Chondrocyte (in vitro differentiated cells): ENCODE data around the gene CHRND. TPM values are rescaled to one million over a fixed set of nuclear protein-coding genes. Genes with fewer than 3 reads are reported as not detected.
A peak's percentile ranks its signal among the peaks of the same experiment; 100 is the strongest.

Experiments
- DNase-seq: peaks from one replicate; pipeline ENCODE4 v3.0.0; 2021; ENCODE audit warnings: mixed read lengths, low spot score
- H3K27ac Mint-ChIP-seq: one replicate; pipeline ENCODE4 v1.8.0; 2021; ENCODE audit warnings: mild to moderate bottlenecking, moderate library complexity, mixed read lengths; ENCODE audit not compliant: unreplicated experiment
- H3K27me3 Mint-ChIP-seq: 2 replicates; pipeline ENCODE4 v1.8.0; 2021; ENCODE audit warnings: low read depth, mixed read lengths
- H3K36me3 Mint-ChIP-seq: 2 replicates; pipeline ENCODE4 v1.8.0; 2021; ENCODE audit warnings: low read depth, mixed read lengths
- H3K4me1 Mint-ChIP-seq: 2 replicates; pipeline ENCODE4 v1.8.0; 2021; ENCODE audit warnings: low read depth, mild to moderate bottlenecking, mixed read lengths
- H3K4me3 Mint-ChIP-seq: one replicate; pipeline ENCODE4 v1.8.0; 2021; ENCODE audit warnings: mild to moderate bottlenecking, moderate library complexity, mixed read lengths; ENCODE audit not compliant: unreplicated experiment
- H3K9me3 Mint-ChIP-seq: 2 replicates; pipeline ENCODE4 v1.8.0; 2021; ENCODE audit warnings: low read depth, mixed read lengths
- total RNA-seq: library from RNA; stranded (reverse); gene quantifications from 3 replicates; pipeline ENCODE4 v1.2.1, GENCODE V29; 2021
- TF ChIP-seq, protein P1 (sequence below): fragments of 200-600 bp; sonication (generic); IDR thresholded peaks from 2 replicates; pipeline ENCODE4 v1.5.0; 2021; ENCODE audit warnings: antibody characterized with exemption, mild to moderate bottlenecking, moderate library complexity

CHRND gene
- total RNA-seq, 1 donor from 2014 or later, result not detected

DNA sequence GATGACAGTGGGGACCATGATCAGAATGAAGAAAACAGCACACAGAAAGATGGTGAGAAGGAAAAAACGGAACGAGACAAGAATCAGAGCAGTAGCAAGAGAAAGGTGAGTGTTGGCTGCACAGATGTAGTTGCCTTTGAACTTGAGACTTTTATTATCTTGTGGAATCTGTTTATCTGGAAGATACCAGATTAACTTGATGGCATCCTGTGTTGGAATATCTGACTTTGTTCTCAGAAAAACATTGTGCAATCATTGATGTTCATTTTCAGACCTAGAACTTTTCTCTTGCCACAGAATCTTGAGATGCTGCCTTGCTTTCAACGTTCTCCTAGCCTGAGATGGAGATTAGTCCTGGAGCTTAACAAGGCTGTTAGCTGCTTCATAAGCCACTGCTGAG is 30.5 kb downstream of the CHRND start:
- no peak overlapping the region for H3K4me3 Mint-ChIP-seq
- H3K27me3 Mint-ChIP-seq, result no peaks in the 10 kb centered on the region
- peaks cover 29% of the 10 kb centered on the region for H3K4me1 Mint-ChIP-seq
- no peak for DNase-seq
- H3K36me3 Mint-ChIP-seq, result peaks cover 19% of the 10 kb centered on the region
- H3K9me3 Mint-ChIP-seq, result no peaks in the 10 kb centered on the region
- TF ChIP-seq, protein P1, sequence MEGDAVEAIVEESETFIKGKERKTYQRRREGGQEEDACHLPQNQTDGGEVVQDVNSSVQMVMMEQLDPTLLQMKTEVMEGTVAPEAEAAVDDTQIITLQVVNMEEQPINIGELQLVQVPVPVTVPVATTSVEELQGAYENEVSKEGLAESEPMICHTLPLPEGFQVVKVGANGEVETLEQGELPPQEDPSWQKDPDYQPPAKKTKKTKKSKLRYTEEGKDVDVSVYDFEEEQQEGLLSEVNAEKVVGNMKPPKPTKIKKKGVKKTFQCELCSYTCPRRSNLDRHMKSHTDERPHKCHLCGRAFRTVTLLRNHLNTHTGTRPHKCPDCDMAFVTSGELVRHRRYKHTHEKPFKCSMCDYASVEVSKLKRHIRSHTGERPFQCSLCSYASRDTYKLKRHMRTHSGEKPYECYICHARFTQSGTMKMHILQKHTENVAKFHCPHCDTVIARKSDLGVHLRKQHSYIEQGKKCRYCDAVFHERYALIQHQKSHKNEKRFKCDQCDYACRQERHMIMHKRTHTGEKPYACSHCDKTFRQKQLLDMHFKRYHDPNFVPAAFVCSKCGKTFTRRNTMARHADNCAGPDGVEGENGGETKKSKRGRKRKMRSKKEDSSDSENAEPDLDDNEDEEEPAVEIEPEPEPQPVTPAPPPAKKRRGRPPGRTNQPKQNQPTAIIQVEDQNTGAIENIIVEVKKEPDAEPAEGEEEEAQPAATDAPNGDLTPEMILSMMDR, result no peak
- no peak overlapping the region for H3K27ac Mint-ChIP-seq

GRCh38 chr2:232562515-232563151 is 36.7 kb downstream of the CHRND start:
- no peaks in the 10 kb centered on the region for H3K27me3 Mint-ChIP-seq
- no peak for DNase-seq
- H3K27ac Mint-ChIP-seq, result no peak overlapping the region
- no peak overlapping the region for H3K4me3 Mint-ChIP-seq
- H3K4me1 Mint-ChIP-seq, result peaks cover 4% of the 10 kb centered on the region
- no peaks in the 10 kb centered on the region for H3K9me3 Mint-ChIP-seq
- TF ChIP-seq, protein P1, result no peak
- H3K36me3 Mint-ChIP-seq, result peaks cover 44% of the 10 kb centered on the region

DNA sequence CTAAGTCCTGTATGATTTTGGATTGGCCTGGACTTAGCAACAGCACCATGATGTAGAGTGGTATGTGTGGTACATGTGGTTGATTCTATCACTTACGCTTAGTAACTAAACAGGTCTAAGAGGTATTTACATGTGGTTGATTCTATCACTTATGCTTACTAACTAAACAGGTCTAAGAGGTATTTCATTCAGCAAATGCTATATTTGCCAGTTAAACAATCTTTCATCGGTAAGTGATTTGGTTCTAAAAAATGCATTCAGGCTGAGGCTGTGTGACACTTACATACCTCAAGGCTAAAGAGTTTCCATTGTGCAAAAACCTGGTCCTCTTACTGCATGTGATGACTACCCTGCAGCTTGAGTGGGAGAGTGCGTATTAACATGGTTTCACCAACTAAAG is 37.6 kb downstream of the CHRND start:
- no peaks in the 10 kb centered on the region for H3K9me3 Mint-ChIP-seq
- H3K27ac Mint-ChIP-seq, result no peak overlapping the region
- no peak for DNase-seq
- H3K36me3 Mint-ChIP-seq, result peaks cover 48% of the 10 kb centered on the region
- H3K4me3 Mint-ChIP-seq, result no peak overlapping the region
- TF ChIP-seq, protein P1, result no peak
- H3K4me1 Mint-ChIP-seq, result peaks cover 12% of the 10 kb centered on the region
- no peaks in the 10 kb centered on the region for H3K27me3 Mint-ChIP-seq

DNA sequence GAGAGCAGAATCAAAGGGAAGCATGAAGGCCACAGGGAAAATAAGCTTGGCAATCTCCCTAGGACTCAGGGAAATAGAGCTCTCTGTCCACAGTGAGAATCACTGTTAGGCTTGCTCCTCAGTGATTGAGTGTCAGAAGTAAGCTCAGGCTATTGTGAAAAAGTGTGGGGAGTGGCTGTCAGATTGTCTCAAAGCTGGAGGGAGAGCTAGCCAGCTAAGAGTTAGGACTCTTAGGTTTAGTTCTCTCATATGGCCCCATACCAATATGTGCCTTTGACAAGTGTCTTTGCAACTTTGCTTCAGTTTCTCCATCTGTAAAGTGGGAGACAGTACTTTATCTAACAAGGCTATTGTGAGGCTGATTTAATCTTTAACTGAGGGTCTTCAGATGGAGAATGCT is 41.8 kb downstream of the CHRND start:
- no peak for DNase-seq
- Mint-ChIP-seq H3K4me1 (peaks cover 20% of the 10 kb centered on the region), H3K27ac (peak overlapping the region; percentile 57), H3K27me3 (no peaks in the 10 kb centered on the region), H3K4me3 (no peak overlapping the region), H3K36me3 (peaks cover 52% of the 10 kb centered on the region), H3K9me3 (no peaks in the 10 kb centered on the region)
- TF ChIP-seq, protein P1, result no peak

DNA sequence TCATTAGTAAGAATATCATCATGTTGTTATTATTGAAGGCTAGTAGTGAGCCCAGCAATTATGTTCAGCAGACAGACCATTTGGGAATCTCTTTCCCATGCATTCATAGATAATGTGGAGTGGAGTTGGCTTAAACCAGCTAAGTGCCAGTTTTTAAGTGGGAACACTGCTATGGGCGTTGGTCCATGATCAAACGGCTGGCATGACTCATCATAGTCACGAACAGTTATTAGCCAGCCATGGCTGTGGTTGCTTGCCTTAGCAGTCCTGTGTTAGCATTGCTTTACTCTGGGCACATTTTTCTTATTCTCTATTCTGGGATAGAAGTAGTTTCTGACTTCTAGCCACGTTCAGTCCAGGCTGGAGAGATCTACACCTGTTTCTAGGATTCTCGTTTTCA is 42.2 kb downstream of the CHRND start:
- no peak overlapping the region for H3K4me3 Mint-ChIP-seq
- H3K4me1 Mint-ChIP-seq, result peaks cover 20% of the 10 kb centered on the region
- DNase-seq, result no peak
- peak overlapping the region; percentile 63 for H3K27ac Mint-ChIP-seq
- H3K9me3 Mint-ChIP-seq, result no peaks in the 10 kb centered on the region
- H3K27me3 Mint-ChIP-seq, result no peaks in the 10 kb centered on the region
- peaks cover 52% of the 10 kb centered on the region for H3K36me3 Mint-ChIP-seq
- TF ChIP-seq, protein P1, result no peak
